K562 (cell line): ENCODE results near the gene HIVEP3. TPM values are rescaled to one million over a fixed set of nuclear protein-coding genes. Genes with fewer than 3 reads are reported as not detected.

Experiments used
- MAFK ChIP-seq: IDR thresholded peaks from 2 replicates; pipeline ENCODE4 v1.6.1; 2011; ENCODE audit warnings: low read length, improper control_type of control experiment
- MGA ChIP-seq: fragments of 450-650 bp; IDR thresholded peaks from 2 replicates; pipeline ENCODE4 v1.6.1; 2016; ENCODE audit warnings: mild to moderate bottlenecking, moderate library complexity
- PHF21A ChIP-seq: fragments of 450-650 bp; IDR thresholded peaks from 2 replicates; pipeline ENCODE4 v1.6.1; 2017; ENCODE audit warnings: low read depth, borderline replicate concordance
- PKNOX1 ChIP-seq: fragments of 450-650 bp; IDR thresholded peaks from 2 replicates; pipeline ENCODE4 v1.6.1; 2016
- ZNF140 ChIP-seq: fragments of 250-450 bp; sonication (Bioruptor Pico); IDR thresholded peaks from 2 replicates; pipeline ENCODE4 v1.8.0; 2021; ENCODE audit warnings: moderate library complexity, mild to moderate bottlenecking, inconsistent platforms
- polyA plus RNA-seq, 8 experiments: library from polyadenylated mRNA; depleted of rRNA in 4 of 8; stranded (reverse) in 5 of 8; unstranded in 3 of 8; fragments of >200 nt; fragmentation: Nextera tagmentation in 2 of 8; fragmentation: Illumina TruSeq in 1 of 8; extraction: Ambion mirVana in 2 of 8; extraction: Trizol in 1 of 8; gene quantifications; 2 replicates each; pipeline versions ENCODE4 v1.2.1 to v1.2.3, GENCODE V29; 2011 to 2014; ENCODE audit warnings: inconsistent platforms in 1 of 8, missing spikeins in 1 of 8
- total RNA-seq, 7 experiments: library from RNA; depleted of rRNA in 6 of 7; stranded (reverse); fragments of >200 nt in 6 of 7; fragmentation: Illumina TruSeq in 2 of 7; extraction: Trizol in 2 of 7; gene quantifications; 2 replicates each; pipeline versions ENCODE4 v1.2.1 to v1.2.3, GENCODE V29; 2011 to 2021; ENCODE audit warnings: low replicate concordance in 1 of 7

The HIVEP3 gene
- total and polyA plus RNA-seq, 9 of the 15 experiments (the other 6 are each of a cell fraction or from before 2014, with no cell fraction given): 0.09 to 0.58 (median 0.34) TPM; not detected in 1

GRCh38 chr1:41713557-41714327 is 205.0 kb downstream of the HIVEP3 start (continued):
- no peak for TF ChIP-seq MGA
- TF ChIP-seq ZNF140: no peak
- TF ChIP-seq MAFK: no peak
- TF ChIP-seq PKNOX1: peak; percentile 42; the same call in 1 of the 2 replicates
- TF ChIP-seq PHF21A: no peak
